ENCODE measurements around the gene ALKBH8. TPM values are rescaled to one million over a fixed set of nuclear protein-coding genes. Genes with fewer than 3 reads are reported as not detected.

Gene ALKBH8
- total and polyA plus RNA-seq, 2 of the 4 experiments (the other 2 are of a cell fraction) = 3.0 to 6.6 TPM

DNA sequence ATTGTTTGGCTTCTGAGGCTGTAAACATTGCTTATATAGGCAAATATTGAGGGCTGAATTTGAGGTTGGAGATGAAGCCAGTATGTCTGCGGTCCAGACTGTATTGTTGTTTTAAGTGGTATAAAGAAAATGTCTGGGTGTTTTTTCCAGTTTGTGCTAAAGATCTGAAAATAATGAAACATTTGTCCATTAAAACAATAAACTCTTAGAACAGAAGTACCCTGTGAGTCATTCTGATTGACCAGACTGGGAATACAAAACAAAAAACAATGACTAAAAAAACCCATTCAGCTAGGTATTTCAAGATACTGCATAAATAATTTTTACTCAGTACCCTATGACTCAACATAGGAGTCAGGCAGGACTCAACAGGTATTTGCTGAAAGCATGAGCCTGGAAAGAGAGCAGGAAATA is 20.4 kb downstream of the ALKBH8 start:
- no CpG with 5 or more reads among the region's 1 CpG for WGBS, 2 experiments (ENCODE audit: extremely low coverage in 2 of 2, insufficient read length in 1 of 2)
- Histone ChIP-seq H2BK15ac (ENCODE audit: low read depth, low read length) (no peak overlapping the region), H3K4ac (ENCODE audit: low read depth, low read length) (no peak overlapping the region), H3K36me3 (ENCODE audit: control insufficient read depth, insufficient read depth, low read length) (peaks cover 4% of the 10 kb centered on the region; the same call in 1 of the 2 replicates), H4K8ac (ENCODE audit: low read depth in 2 of 2, low read length in 2 of 2) (no peak overlapping the region), H3K23ac (ENCODE audit: low read depth, low read length) (no peak overlapping the region), H3K9ac (ENCODE audit: low read depth, low read length) (no peak overlapping the region), H4K91ac (ENCODE audit: insufficient read depth, low read depth, low read length) (no peak overlapping the region), H3K14ac (replicated peaks; ENCODE audit: low read depth, low read length) (no peak overlapping the region), H3K27ac (ENCODE audit: insufficient read depth, low read length) (no peak overlapping the region), H2BK5ac (ENCODE audit: low read depth, low read length, poor library complexity, severe bottlenecking) (no peak overlapping the region), H3K4me1 (ENCODE audit: control insufficient read depth, insufficient read depth, low read length) (no peaks in the 10 kb centered on the region), H3K4me3 (ENCODE audit: insufficient read depth, low read depth, low read length) (no peak overlapping the region), H2AK5ac (ENCODE audit: low read depth, low read length) (no peak overlapping the region), H3K4me2 (ENCODE audit: low read depth, low read length) (no peak overlapping the region; the same call in 1 of the 2 replicates), H3K79me1 (ENCODE audit: low read depth in 1 of 2, low read length in 2 of 2) (no peaks in the 10 kb centered on the region), H3K18ac (ENCODE audit: low read depth, low read length) (no peak overlapping the region), H4K20me1 (ENCODE audit: insufficient read depth, low read length) (no peaks in the 10 kb centered on the region), H3K56ac (ENCODE audit: extremely low read depth, insufficient read depth, low read length) (no peak overlapping the region), H2AK9ac (replicated peaks; ENCODE audit: low read depth, low read length, poor library complexity) (no peak overlapping the region), H3K9me3 (ENCODE audit: control insufficient read depth, insufficient read depth, low read length) (no peaks in the 10 kb centered on the region), H2AFZ (replicated peaks; ENCODE audit: low read length, poor library complexity) (no peak overlapping the region), H2BK20ac (ENCODE audit: low read depth, low read length) (no peak overlapping the region), H2BK120ac (ENCODE audit: low read depth, low read length) (no peak overlapping the region), H3K27me3 (ENCODE audit: control insufficient read depth, insufficient read depth, low read length) (no peaks in the 10 kb centered on the region), H3K9me1 (ENCODE audit: insufficient read depth, low read length) (no peaks in the 10 kb centered on the region), H4K5ac (ENCODE audit: low read depth, low read length) (no peak overlapping the region)
- TF ChIP-seq, protein P1, sequence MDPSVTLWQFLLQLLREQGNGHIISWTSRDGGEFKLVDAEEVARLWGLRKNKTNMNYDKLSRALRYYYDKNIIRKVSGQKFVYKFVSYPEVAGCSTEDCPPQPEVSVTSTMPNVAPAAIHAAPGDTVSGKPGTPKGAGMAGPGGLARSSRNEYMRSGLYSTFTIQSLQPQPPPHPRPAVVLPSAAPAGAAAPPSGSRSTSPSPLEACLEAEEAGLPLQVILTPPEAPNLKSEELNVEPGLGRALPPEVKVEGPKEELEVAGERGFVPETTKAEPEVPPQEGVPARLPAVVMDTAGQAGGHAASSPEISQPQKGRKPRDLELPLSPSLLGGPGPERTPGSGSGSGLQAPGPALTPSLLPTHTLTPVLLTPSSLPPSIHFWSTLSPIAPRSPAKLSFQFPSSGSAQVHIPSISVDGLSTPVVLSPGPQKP (IDR thresholded peaks at IDR 0.05; ENCODE audit: borderline replicate concordance, low read depth, low read length) = no peak
- no peak for TF ChIP-seq MXI1 (IDR thresholded peaks at IDR 0.05; ENCODE audit: borderline replicate concordance, low read depth, low read length)
- TF ChIP-seq BHLHE40 (IDR thresholded peaks at IDR 0.05; ENCODE audit: low read depth, low read length) = no peak
- no peak for TF ChIP-seq RFX5 (IDR thresholded peaks at IDR 0.05; ENCODE audit: low read depth, low read length)
- TF ChIP-seq FOS (IDR thresholded peaks at IDR 0.05; ENCODE audit: low read depth, low read length) = peak; percentile 36; the same call in 1 of the 2 replicates
- intact Hi-C loops (cut with micrococcal nuclease) = loop anchor here (10.0 kb wide), 1 partner anchor 1060 kb away; no protein-coding TSS in a partner anchor
- ChIA-PET POLR2A (ENCODE audit: unreplicated experiment) (no interaction called here), CTCF (no interaction called here)
- dilution Hi-C loops (cut with HindIII; ENCODE audit: low sequenced_read_pairs, unreplicated experiment) = no loop called here
- DNase-seq (peak; percentile 63), ATAC-seq (ENCODE audit: low read depth) (peak; percentile 29; the same call in 1 of the 2 replicates)
- no TSS peak for BruUV-seq (replicated peaks)
- in situ Hi-C loops (cut with MboI; ENCODE audit: low sequenced_read_pairs) = no loop called here
